ENCODE data around the gene MSANTD2.
"Not testable (repeated sequence)": the region's sequence is repeated elsewhere in the genome, so short reads cannot be mapped to it uniquely, and the experiment has no call there.

Gene MSANTD2

DNA sequence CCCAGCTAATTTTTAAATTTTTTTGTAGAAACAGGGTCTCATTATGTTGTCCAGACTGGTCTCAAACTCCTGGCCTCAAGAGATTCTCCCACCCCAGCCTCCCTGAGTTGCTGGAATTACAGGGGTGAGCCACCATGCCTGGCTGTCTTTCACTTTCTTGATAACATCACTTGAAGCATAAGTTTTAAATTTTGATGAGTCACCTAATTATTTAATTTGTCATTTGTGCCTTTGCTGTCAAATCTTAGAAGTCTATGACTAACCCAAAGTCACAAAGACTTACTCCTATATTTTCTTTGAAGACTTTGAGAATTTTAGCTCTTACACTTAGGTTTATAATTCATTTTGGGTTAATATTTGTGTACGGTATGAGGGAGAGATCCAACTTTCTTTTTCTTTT is 14.5 kb upstream of the MSANTD2 start:
- no peak for DNase-seq

DNA sequence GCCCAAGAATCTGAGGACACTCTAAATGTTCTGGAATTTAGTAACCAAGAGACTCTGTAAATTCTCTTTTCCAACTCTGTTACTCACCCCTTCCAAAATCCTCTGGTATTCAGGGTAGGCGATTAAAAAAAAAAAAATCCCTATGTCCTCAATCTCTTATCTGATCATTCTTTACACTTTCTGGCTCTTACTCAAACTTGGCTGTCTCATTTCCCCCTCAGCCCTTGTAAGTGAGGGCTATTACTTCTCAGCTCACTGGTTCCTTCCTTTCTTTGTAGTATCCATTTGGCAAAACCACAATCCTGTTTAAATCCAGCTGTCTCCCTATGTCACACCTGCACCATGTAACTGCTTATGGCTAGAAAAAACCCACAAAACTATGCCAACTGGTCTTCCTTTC is 12.7 kb upstream of the MSANTD2 start:
- no peak for DNase-seq

DNA sequence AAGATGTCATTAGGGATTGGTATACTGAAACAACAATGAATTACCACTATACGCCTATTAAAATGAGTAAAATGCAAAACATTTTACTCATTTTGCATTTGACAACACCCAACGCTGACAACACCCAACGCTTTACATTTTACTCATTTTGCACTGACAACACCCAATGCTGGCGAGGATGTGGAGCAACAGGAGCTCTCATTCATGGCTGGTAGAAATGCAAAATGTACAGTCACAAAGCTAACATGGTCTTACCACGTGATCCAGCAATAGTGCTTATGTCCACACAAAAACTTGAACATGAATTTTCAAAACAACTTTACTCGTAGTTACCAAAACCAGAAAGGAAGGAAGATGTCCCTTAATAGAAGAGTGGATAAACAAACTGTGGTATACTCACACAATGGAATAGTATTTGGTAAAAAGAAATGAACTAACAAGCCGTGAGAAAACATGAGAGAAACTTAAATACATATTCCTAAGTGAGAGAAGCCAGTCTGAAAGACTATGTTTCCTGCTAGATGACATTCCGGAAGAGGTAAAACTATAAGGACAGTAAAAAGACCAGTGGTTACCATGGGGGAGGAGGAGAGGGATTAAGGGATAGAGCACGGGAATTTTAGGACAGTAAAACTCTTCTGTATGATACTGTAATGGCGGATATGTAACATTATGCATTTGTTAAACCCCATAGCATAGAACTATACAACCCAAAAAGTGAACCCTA is 11.4 kb upstream of the MSANTD2 start:
- DNase-seq = no peak

DNA sequence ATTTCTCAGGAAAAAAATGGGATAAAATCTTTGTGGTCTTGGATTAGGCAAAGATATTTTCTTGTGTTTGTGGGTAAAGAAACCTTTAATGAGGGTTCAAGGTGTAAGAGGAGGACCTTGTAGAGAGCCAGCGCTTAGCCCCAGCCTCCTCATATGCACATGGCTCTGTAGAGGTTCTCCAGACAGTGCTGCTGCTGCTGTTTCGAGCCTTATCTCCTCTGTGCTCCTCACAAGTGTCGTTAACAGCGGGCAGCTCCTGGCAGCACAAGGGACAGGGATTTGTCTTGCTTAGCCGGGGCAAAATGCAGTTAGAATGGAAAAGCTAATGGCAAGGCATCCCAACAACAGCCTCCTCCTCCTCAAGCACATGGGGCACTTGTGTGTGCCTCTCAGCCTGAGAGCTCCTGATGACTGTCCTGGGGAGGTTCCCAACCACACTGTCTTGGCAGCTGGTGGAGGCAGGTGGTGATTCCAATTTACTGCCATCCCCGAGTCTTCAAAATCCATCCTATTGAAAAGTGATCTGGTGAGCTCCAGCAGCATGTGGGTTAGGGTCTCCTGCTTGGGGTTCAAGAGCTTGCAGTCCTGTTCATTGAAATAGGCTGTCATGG is 7.6 kb upstream of the MSANTD2 start:
- DNase-seq = no peak

DNA sequence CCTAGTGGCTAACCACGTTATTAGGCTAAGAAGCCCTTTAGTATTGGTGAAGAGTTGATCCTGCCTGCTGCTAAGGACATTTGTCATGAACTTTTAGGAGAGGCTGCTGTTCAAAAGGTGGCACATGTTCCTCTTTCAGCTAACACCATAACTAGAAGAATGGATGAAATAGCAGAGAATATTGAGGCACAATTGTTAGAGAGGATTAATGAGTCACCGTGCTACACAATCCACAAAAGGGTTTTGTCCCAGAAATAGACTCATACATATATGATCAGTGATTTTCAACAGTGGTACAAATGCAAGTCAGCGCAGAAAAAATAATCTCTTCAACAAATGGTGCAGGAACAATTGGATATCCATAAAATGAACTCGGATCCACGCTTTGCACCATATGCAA is 7.0 kb upstream of the MSANTD2 start:
- no peak for DNase-seq

DNA sequence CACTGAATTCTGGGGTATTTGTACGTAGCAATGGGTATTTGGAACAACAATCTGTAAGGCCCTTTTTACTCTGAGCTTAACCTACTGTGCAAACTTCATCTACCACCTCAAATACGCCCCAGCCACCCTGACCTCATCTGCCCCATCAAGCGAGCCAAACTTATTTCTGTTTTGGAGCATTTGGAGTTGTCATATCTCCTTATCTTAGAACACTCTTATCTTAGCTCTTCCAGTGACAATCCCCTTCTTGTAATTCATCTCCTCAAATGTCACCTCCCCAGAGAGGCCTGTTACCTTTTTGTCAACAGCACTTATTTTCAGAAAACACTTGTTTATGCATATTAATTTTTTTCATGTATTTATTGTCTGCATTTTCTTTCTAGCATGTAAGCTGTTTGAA is 4.7 kb upstream of the MSANTD2 start:
- no peak for DNase-seq

DNA sequence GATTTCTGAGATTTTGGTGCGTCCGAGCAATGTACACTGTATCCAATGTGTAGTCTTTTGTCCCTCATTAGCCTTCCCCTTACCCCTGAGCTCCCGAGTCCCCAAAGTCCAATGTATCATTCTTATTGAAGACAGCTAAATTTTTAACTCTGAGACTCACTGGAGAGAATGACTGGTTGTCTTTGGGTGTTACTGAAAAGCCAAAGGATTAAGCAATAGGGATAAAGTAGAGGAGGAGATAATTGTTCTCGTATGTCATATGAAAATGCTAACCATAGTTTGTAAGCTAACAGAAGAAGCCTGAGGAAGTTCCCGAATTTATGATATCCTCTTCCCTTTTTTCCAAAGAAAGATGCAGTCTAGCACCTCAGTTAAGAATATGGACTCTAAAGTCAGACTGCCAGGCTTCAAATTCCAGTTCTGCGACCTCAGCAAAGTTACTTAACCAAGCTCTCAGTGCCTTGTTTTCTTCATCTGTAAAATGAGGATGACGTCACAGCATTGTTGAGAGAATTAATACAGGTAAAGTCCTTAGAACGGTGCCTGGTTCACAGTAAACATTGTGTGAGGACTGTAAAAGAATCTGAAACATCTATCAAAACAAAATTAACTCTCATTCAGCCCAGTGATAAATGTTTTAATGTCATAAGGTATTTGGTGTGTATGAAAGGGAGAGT is 1.6 kb upstream of the MSANTD2 start:
- DNase-seq = no peak

DNA sequence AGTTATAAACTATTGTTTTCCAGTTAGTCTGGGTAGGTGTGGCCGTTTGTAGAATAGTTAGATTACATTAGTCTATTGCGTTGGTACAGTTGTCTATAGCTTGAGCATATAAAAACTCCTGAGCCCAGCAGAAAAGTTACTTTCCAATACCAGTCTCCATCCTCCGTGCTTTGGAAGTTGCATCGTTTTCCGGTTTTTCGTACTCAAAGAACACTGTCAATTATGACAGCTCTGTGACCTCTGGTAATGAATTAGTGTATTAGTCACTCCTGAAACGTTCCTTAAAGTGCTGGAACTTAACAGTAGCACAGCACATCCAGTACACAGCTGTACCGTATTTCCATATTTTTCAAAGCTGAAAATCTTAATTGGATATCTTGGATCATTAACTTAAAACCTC is 808 bp upstream of the MSANTD2 start:
- DNase-seq = no peak

DNA sequence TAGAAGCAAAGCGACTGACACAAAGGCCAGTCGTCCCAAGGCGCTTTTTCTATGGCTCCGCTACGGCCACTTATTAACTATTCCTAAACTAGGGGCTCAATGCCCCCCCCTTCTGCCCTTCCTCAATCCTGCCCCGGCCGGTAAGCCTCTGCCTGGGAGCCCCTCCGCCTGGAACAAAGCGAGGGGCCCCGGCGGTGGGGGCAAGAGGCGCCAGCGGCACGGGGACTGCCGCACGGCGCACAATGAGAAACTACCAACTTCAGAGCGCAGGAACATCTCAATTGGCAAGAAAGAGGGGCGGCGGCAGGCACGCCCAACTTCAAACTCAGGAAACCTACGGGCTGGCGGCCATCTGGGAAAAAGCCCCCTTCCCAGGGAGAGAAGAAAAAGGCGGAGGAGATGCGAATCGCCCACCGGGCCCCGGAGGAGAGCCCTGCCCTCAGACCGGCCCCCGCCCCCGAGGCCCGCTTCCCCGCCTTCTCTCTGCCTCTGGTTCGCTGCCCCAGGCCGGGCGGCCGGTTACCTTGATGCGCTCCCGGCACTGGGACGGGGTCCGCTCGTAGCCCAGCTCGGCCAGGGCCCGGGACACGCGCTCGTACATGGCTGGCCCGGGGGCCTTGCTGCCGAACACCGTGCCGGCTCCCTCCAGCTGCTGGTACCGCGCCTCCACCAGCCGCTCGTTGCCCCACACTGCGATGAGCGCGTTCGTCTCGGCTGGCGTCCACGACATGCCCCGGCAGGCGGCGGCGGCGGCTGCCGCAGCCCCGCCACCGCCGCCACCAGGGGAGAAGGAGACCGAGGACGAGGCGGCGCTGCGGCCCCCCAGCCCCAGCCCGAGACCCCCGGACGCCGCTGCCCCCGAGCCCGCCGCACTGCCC is 619 bp downstream of the MSANTD2 start:
- no peak for DNase-seq

DNA sequence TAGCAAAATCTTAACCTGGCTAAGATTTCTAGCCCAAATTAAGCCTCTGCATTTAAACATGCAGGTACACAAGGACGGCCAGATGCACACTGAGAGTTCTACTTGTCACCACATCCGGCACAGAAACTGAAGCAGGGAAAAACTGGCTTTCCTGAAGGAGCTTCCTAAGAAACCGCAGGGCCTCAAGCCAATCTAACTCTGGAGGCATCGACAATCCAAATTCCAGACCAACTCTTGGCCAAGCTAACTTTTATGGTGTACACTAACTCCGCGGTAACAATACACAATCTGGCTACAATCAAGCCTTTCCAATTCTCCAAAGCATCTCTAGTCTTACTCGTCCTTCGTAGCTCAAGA is 1.2 kb downstream of the MSANTD2 start:
- no peak for DNase-seq

DNA sequence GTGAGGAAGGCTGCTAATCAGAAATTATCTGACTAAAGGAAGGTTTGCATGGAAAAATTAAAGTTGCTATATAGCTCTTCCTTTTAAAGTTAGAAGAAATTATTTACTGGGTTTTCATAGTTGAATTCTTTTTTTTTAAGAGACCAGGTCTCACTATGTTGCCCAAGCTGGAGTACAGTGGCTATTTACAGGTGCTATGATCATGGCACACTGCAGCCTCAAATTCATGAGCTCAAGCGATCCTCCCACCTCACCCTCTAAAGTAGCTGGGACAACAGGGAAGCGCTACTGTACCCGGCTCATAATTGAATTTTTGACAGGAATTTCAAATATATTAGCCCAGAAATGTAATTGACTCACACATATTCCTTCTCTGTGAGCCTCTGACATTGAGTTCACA is 3.9 kb downstream of the MSANTD2 start:
- no peak for DNase-seq

DNA sequence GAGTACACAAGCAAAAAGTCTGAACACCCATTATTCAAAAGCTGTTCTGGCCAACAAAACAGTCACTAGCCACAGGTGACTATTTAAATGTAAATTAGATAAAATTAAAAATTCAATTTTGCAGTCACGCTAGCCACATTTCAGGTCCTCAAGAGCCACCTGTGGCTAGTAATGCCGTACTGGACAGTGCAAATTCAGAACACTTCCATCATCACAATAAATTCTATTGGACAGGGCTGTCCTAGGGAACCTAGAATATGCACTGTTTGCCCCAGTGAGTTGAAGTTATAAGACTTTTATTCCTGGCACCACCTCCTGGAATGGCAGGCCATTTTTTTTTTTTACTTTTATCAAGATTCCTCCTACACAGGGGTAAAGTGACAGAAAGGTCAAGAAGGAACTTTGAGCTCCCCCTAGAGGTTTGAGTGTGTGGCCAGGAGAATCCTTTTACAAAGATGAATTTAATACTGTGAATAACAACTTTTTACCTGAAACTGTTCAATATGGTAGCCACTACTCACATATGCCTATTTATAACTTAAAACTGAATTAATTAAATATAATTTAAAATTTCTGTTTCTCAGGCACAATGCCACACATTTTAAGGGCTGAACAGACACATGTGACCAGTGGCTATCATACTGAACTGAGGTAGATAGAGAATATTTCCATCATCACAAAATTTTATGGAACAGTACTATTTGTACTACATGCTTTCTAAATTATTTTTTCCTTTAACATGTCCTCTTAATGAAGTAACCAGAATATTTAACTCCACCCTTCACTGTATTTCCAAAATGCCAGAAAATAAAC is 6.5 kb downstream of the MSANTD2 start:
- DNase-seq = no peak

DNA sequence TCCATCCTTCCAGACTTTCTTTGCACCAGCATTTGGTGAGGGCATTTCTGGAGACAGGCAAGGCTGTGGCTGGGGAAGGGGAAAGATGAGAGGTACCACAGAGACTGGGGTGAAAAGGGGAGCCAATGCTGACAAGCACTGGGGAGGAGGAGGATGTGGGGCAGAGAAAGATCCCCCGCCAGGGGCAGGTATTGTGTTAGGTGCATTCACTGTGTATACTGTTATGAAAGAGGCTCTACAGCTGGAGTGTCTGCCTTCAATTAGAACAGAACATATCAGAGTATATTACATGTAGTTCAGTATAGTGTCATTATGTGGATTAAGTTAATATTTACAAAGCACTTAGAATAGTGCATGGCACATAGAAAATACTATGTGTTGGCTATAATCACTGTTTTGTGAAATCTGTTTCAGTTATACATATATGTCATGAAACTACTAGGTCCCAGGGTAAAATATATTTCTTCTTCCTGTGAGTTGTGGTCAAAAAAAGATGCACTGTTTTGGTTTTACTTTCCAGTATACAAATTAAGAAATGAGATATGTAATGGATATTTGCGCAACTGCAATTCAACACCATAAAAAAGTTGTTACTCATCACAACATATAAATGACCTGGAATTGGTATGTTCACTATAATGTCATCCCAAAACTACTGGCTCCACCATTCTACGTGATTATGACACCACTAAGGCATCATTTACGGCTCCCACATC is 8.4 kb downstream of the MSANTD2 start:
- DNase-seq = no peak

DNA sequence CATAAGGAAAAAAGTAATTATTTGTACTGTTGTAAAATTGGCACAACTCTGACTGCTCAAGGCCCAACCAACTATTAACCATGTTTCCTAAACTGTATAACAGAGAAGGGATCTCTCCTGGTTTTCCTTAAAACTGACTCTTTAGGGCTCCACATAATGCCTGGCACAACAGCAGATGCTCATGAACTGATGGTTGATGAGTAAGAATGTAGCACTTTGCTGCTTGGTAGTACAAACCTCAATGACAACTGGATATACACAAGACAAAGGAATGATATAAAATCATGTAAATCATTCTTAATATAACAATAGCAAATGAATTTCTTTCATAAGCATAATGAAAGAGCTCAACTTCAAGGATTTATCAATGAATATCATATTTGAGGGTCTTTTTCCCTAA is 11.7 kb downstream of the MSANTD2 start:
- no peak for DNase-seq

DNA sequence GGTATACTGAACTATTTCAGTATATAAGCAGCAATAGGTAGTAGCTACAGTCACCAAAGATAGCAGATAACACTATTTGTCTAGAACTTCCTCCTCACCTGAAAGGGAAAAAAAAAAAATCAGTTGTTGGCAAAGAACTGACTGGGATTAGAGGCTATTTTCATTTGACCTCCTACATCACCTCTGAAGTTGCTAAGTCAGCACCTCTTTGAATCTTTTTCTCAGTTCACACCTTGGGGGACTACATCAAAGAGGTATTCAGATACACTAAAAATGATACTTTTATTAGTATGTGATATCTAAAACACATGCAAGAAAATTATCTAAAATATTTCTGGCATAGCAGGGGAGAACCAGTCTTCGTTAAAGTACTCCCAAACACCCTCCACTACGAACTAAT is 16.2 kb downstream of the MSANTD2 start:
- no peak for DNase-seq

DNA sequence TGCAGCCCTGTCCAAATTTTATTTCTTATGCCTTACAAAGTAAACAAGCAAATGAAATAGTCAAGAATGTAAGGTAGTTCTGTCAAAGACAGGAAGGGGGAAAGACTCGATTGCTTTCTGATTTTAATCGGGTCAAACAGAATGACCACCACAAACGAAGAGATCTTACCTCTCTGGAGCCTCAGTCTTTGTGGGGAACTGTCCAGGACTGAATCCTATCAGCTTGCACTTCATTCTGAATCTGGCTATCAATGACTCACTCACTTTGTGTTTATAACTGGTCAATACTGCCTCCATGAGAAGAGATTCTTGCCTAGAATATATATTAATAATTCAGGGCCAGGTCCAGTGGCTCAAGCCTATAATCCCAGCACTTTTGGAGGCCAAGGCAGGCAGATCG is 17.2 kb downstream of the MSANTD2 start:
- DNase-seq = no peak

DNA sequence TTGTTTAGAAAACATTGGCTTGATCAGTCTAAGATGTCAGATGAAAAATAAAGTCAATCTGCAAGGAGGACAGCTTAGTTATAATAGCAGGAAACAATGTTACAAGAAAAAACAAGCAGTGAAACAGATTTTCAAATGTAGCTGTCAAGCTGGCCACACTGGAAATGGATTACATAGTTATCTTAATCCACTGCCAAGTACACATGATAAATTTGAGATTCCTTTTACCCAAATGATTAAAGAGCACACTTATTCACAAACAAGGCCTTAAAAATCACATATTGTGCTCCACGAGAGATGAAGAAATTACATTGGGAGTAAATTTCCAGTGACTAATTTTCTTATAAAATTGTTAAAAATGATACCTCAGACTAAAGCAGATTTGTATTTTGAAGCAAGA is 20.6 kb downstream of the MSANTD2 start:
- DNase-seq = no peak

DNA sequence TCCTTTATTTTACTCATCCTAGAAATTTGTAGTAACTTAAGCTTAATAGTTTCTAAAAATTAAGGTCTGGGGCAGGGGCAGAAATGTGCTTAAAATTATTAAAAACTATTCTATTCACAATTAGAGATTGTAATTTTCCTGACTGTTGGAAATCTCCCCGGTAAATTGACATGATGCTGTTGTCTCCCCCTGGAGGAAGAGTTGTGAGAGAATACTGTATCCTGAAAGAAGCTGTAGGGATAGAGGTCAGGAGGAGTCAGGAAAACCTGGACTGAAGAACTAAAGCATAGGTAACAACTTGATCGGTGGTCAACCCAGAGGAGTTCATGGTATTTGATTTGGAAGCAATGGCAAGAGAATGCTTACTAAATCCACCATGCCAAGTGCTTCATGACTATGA is 21.9 kb downstream of the MSANTD2 start:
- DNase-seq = no peak

DNA sequence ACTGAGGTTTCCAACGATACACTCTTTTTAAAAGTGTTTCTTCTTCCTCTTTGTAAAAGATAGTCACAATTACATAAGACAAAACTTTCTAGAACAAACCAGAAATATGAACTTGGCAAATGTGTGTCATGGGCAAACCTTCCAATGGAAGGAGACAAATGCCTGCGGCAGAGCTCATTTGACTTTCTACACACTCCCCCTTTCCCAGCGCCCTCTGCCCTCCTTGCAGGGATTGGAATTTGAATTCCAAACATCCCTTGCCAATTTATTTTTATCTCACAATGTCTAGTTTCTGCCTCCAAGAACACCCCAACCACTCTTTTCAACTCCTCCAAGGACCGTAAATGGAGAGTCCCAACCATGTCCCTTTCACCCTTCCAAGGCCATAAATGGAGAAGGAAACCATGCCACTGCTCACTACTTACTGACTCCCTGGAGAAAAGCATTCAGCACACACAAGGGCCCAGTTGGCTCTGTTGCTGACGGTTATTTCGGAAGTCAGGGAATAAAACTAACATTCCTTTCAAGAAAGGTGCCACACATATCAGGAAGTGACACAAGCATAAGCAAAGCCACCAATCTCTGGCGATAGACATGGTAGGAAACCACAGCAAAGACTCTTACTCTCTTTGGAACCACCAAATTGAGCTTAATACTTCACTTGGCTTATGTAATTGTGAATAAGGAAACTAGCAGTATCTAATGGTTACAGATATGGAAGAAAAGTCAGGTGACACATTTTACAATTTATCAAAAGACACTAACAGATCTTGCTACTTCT is 23.2 kb downstream of the MSANTD2 start:
- no peak for DNase-seq

DNA sequence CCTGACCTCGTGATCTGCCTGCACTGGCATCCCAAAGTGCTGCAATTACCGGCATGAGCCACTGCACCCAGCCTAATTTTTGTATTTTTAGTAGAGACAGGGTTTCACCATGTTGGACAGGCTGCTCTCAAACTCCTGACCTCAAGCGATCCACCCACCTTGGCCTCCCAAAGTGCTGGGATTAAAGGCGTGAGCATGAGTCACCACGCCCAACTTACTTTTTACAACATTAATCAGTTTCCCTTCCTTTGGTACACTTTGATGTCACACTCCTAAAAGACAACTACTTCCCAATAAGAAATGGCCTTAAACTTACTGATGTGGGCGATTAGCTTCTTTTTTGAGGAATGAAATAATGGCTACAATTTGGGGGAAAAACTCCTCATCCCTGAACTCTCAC is 29.2 kb downstream of the MSANTD2 start:
- DNase-seq = not testable (repeated sequence)
